NT2/D1 (cell line): ENCODE data around the gene CDK14.

Source experiments
- SUZ12 ChIP-seq: IDR thresholded peaks from 2 replicates; pipeline ENCODE4 v1.6.1; 2011; ENCODE audit not compliant: insufficient read length, insufficient read depth; ENCODE audit errors: extremely low read depth
- YY1 ChIP-seq: IDR thresholded peaks from 2 replicates; pipeline ENCODE4 v1.6.1; 2011; ENCODE audit not compliant: insufficient read length, insufficient read depth
- ZNF274 ChIP-seq: IDR thresholded peaks from 2 replicates; pipeline ENCODE4 v1.6.1; 2011; ENCODE audit warnings: mild to moderate bottlenecking, low read depth, low read length

- no peak for TF ChIP-seq YY1
- TF ChIP-seq SUZ12 = no peak
- TF ChIP-seq ZNF274 = no peak
These were observed 301.9 kb downstream of the CDK14 start for GRCh38 chr7:90897961-90898469.
